GM12878 (cell line): ENCODE measurements around the gene FAM156B. TPM values are rescaled to one million over a fixed set of nuclear protein-coding genes. Genes with fewer than 3 reads are reported as not detected.
"Not testable (repeated sequence)": the region's sequence is repeated elsewhere in the genome, so short reads cannot be mapped to it uniquely, and the experiment has no call there.

Experiments used
- ATAC-seq: fragments of 200-7000 bp; cut with Tn5 transposase; 3 replicates; pipeline ENCODE4 v1.9.1; 2020; ENCODE audit warnings: mild to moderate bottlenecking, moderate library complexity
- BruUV-seq: library from RNA; stranded (reverse); fragments of 400-500 nt; replicated peaks from 2 replicates; lab custom pipeline; 2021; lab: Mats Ljungman, UMichigan
- CTCF ChIA-PET: fragments of 300-600 bp; sonication (Branson Sonifier 250); formaldehyde crosslinking; extraction: SDS; loops from one replicate; lab custom pipeline; 2021; ENCODE audit warnings: inconsistent platforms; lab: Yijun Ruan, JAX
- POLR2A ChIA-PET: fragments of 350-600 bp; formaldehyde crosslinking; extraction: SDS; loops from one replicate; lab custom pipeline; 2021; ENCODE audit warnings: inconsistent platforms; lab: Charles Lee
- RAD21 ChIA-PET: fragments of 300-600 bp; sonication (Branson Sonifier 250); formaldehyde crosslinking; loops from one replicate; lab custom pipeline; 2023; ENCODE audit warnings: antibody characterized with exemption; ENCODE audit not compliant: unreplicated experiment; lab: Charles Lee
- SMC1A ChIA-PET: fragments of 300-600 bp; sonication (Branson Sonifier 250); formaldehyde crosslinking; loops from one replicate; lab custom pipeline; 2023; ENCODE audit not compliant: unreplicated experiment, uncharacterized antibody; lab: Charles Lee
- DNase-seq: peaks from one replicate; pipeline ENCODE4 v3.0.0-alpha.2; 2011; ENCODE audit warnings: low read depth, low spot score
- FAIRE-seq: peaks from 3 replicates; lab custom pipeline; 2011; peaks lifted over from hg19 to GRCh38; lab: Jason Lieb, UNC
- H2AFZ ChIP-seq: 2 replicates; pipeline ENCODE4 v1.6.0; 2011; ENCODE audit warnings: low read depth, low read length, control low read depth; ENCODE audit not compliant: control insufficient read depth
- H3K27ac ChIP-seq: 2 replicates; pipeline ENCODE4 v1.5.1; 2011; ENCODE audit warnings: control low read depth; ENCODE audit not compliant: control insufficient read depth, insufficient read depth
- H3K27me3 ChIP-seq, 2 experiments: replicated peaks in 1 of 2; 2 replicates each; pipeline versions ENCODE4 v1.6.0 to v1.6.1; 2011; ENCODE audit warnings: low read length in 1 of 2; ENCODE audit not compliant: control insufficient read depth in 2 of 2, insufficient read depth in 2 of 2
- H3K36me3 ChIP-seq, 2 experiments: 2 replicates each; pipeline ENCODE4 v1.5.1; 2011; ENCODE audit warnings: low read length in 1 of 2; ENCODE audit not compliant: control insufficient read depth in 2 of 2, insufficient read depth in 2 of 2
- H3K4me1 ChIP-seq: 2 replicates; pipeline ENCODE4 v1.6.1; 2011; ENCODE audit warnings: mild to moderate bottlenecking, low read length, moderate library complexity, mixed read lengths; ENCODE audit not compliant: control insufficient read depth, insufficient read depth
- H3K4me2 ChIP-seq: 2 replicates; pipeline ENCODE4 v1.6.0; 2011; ENCODE audit warnings: control low read depth; ENCODE audit not compliant: control insufficient read depth, insufficient read depth
- H3K4me3 ChIP-seq: fragments of 200-600 bp; sonication (generic); 2 replicates; pipeline ENCODE4 v1.5.1; 2016
- H3K79me2 ChIP-seq: 2 replicates; pipeline ENCODE4 v1.6.0; 2011; ENCODE audit warnings: low read length; ENCODE audit not compliant: control insufficient read depth, insufficient read depth
- H3K9ac ChIP-seq: 2 replicates; pipeline ENCODE4 v1.8.0; 2011; ENCODE audit warnings: low read length, control low read depth, mixed read lengths; ENCODE audit not compliant: control insufficient read depth, insufficient read depth
- H3K9me3 ChIP-seq: replicated peaks from 3 replicates; pipeline ENCODE4 v1.5.1; 2011; ENCODE audit warnings: mild to moderate bottlenecking, low read length; ENCODE audit not compliant: control insufficient read depth, insufficient read depth
- H4K20me1 ChIP-seq: 2 replicates; pipeline ENCODE4 v1.6.0; 2011; ENCODE audit not compliant: control insufficient read depth, insufficient read depth
- IRF3 ChIP-seq: fragments of 450-650 bp; IDR thresholded peaks from 2 replicates; pipeline ENCODE4 v1.6.1; 2014; ENCODE audit warnings: mild to moderate bottlenecking
- PAX5 ChIP-seq: IDR thresholded peaks from 2 replicates; pipeline ENCODE4 v1.6.1; 2011; ENCODE audit warnings: low read depth, low read length, borderline replicate concordance
- RBBP5 ChIP-seq: fragments of 200-600 bp; sonication (generic); conservative IDR thresholded peaks from 2 replicates; pipeline ENCODE4 v1.6.1; 2016
- RCOR1 ChIP-seq: conservative IDR thresholded peaks from 2 replicates; pipeline ENCODE4 v1.6.1; 2012; ENCODE audit warnings: low read depth, low read length, improper control_type of control experiment
- SKIL ChIP-seq: fragments of 450-650 bp; IDR thresholded peaks from 2 replicates; pipeline ENCODE4 v1.6.1; 2017; ENCODE audit warnings: mild to moderate bottlenecking, low read depth, inconsistent platforms; ENCODE audit not compliant: poor library complexity, severe bottlenecking
- SMARCA5 ChIP-seq: fragments of 450-650 bp; IDR thresholded peaks from 2 replicates; pipeline ENCODE4 v1.6.1; 2017; ENCODE audit warnings: mild to moderate bottlenecking
- STAT3 ChIP-seq: IDR thresholded peaks from 2 replicates; pipeline ENCODE4 v1.6.1; 2011; ENCODE audit warnings: low read depth, low read length, improper control_type of control experiment
- TBL1XR1 ChIP-seq: IDR thresholded peaks from 2 replicates; pipeline ENCODE4 v1.6.1; 2012; ENCODE audit warnings: low read depth, low read length, improper control_type of control experiment
- YBX1 ChIP-seq: fragments of 450-650 bp; IDR thresholded peaks from 2 replicates; pipeline ENCODE4 v1.6.1; 2016; ENCODE audit warnings: antibody characterized with exemption
- ZNF592 ChIP-seq: fragments of 450-650 bp; IDR thresholded peaks from 2 replicates; pipeline ENCODE4 v1.6.1; 2017; ENCODE audit warnings: mild to moderate bottlenecking, moderate library complexity
- ZZZ3 ChIP-seq: IDR thresholded peaks from 2 replicates; pipeline ENCODE4 v1.6.1; 2011; ENCODE audit warnings: low read depth; ENCODE audit not compliant: control insufficient read depth, insufficient read length
- WGBS: methylation state at CpG from one replicate; pipeline ENCODE4 v1.1.6; 2016; ENCODE audit warnings: low lambda C conversion rate; ENCODE audit not compliant: insufficient replicate concordance, insufficient coverage; ENCODE audit errors: missing lambda C conversion rate; 5-methylcytosine and 5-hydroxymethylcytosine counted together
- in situ Hi-C: fragments of 300-500 bp; cut with MboI; formaldehyde crosslinking; loops from 9 replicates; pipeline ENCODE4 v1.14.3; 2018; ENCODE audit warnings: mixed read lengths
- intact Hi-C: fragments of 100-400 bp; cut with micrococcal nuclease; formaldehyde crosslinking; loops from one replicate; pipeline ENCODE4 v1.14.2; 2022; ENCODE audit not compliant: unreplicated experiment
- polyA plus RNA-seq, 11 experiments: library from polyadenylated mRNA; depleted of rRNA in 4 of 11; unstranded in 6 of 11; stranded (reverse) in 5 of 11; fragments of >200 nt; fragmentation: Nextera tagmentation in 4 of 11; fragmentation: Illumina TruSeq in 1 of 11; extraction: Ambion mirVana in 4 of 11; extraction: Trizol in 1 of 11; gene quantifications; 1 replicate in 1 of 11; 2 replicates in 10 of 11; pipeline versions ENCODE4 v1.2.1 to v1.2.3, GENCODE V29; 2011 to 2016; ENCODE audit warnings: inconsistent platforms in 2 of 11, missing spikeins in 2 of 11, low read depth in 1 of 11
- total RNA-seq, 4 experiments: library from RNA; depleted of rRNA in 3 of 4; stranded (reverse); fragments of >200 nt in 3 of 4; fragmentation: Illumina TruSeq in 1 of 4; extraction: Trizol in 1 of 4; gene quantifications; 2 replicates each; pipeline versions ENCODE4 v1.2.1 to v1.2.3, GENCODE V29; 2013 to 2021

Gene FAM156B
- total and polyA plus RNA-seq, 10 of the 15 experiments (the other 5 are each of a cell fraction or from before 2014, with no cell fraction given), result 0.53 to 27.9 (median 16.8) TPM

- ATAC-seq, result no peak
- Histone ChIP-seq H3K9ac (no peak overlapping the region), H4K20me1 (no peaks in the 10 kb centered on the region), H3K4me3 (no peak overlapping the region), H2AFZ (no peak overlapping the region), H3K9me3 (no peaks in the 10 kb centered on the region), H3K36me3 (no peaks in the 10 kb centered on the region), H3K27me3 (no peaks in the 10 kb centered on the region; a peak in 1 of 4 replicates), H3K4me2 (no peak overlapping the region), H3K79me2 (no peaks in the 10 kb centered on the region), H3K4me1 (no peaks in the 10 kb centered on the region), H3K27ac (no peak overlapping the region)
- BruUV-seq, result no TSS peak
- RAD21 ChIA-PET, result no interaction called here
- DNase-seq, result no peak
- intact Hi-C loops (no loop called here), in situ Hi-C loops (no loop called here)
- SMC1A ChIA-PET, result no interaction called here
- POLR2A ChIA-PET, result no interaction called here
- CTCF ChIA-PET, result no interaction called here
- 10% methylated on average over 5 of the region's 5 CpGs for WGBS
- TF ChIP-seq SKIL (no peak), PAX5 (no peak), IRF3 (no peak), RBBP5 (no peak), ZNF592 (no peak), TBL1XR1 (no peak), STAT3 (no peak), ZZZ3 (no peak), RCOR1 (no peak), YBX1 (no peak), SMARCA5 (no peak)
- FAIRE-seq, result no peak
Measured at GRCh38 chrX:52874661-52875060, 22.5 kb upstream of the FAM156B start.

- H3K4me3 ChIP-seq, H3K4me1 ChIP-seq, H3K9ac ChIP-seq, BruUV-seq, H2AFZ ChIP-seq, RAD21 ChIA-PET, H3K27me3 ChIP-seq, ATAC-seq, SMC1A ChIA-PET, H3K36me3 ChIP-seq, H3K4me2 ChIP-seq, CTCF ChIA-PET, H3K27ac ChIP-seq, intact Hi-C loops, FAIRE-seq, POLR2A ChIA-PET, in situ Hi-C loops, H3K9me3 ChIP-seq, H3K79me2 ChIP-seq, DNase-seq, H4K20me1 ChIP-seq: not testable (repeated sequence)
- 36% methylated on average over 8 of the region's 10 CpGs for WGBS
Measured at GRCh38 chrX:52875436-52875835, 21.7 kb upstream of the FAM156B start.
